HG02885 (cell line): ENCODE measurements around the gene STK26.
A peak's percentile ranks its signal among the peaks of the same experiment; 100 is the strongest.
"Not testable (repeated sequence)": the region's sequence is repeated elsewhere in the genome, so short reads cannot be mapped to it uniquely, and the experiment has no call there.

Experiments
- ATAC-seq: cut with Tn5 transposase; IDR thresholded peaks from one replicate; pipeline ENCODE4 v1.9.1; 2021; ENCODE audit warnings: mild to moderate bottlenecking; ENCODE audit not compliant: unreplicated experiment, poor library complexity

STK26 gene

DNA sequence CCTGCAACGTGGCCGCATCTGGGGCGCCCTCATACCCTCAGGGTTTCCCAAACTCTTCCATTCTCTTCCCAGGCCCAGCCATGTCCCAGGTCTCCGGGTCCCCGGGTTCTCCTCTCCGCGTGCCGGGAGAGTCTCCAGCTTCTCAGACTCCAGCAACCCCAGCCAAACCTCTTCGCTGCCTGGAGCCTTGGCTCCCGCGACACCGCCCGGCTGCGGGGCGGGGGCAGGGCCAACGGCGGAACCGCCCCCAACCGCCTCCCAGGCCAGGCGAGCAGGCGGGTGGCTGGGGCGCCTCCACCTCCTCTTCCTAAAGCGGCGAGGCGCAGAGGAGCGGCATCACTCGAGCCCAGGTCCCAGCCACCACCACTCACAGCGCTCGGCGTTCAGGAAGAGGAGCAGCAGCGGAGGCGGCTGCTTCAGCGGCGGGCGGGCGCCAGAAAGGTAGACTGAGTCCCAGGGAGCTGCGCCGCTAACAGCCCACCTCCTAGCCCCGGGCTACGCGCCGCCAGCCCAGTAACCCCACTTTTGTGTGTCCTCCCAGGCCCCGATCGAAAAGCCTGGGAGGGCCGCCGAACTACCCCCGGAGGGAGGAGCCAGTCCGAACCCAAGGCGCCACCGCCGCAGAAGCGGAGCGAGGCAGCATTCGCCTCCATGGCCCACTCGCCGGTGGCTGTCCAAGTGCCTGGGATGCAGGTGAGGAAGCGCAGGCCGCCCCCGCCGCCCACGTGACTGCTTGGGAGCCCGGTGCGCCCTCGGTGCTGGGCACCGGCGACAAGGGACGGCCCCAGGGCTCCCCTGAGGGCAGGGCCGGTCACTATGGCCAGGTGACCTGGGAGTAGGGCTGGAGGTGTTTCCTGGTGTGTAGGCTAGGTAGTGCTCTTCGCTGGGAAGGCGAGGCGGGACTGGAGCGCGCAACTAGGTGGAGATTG, at the start of gene STK26:
Gene STK26 (plus strand): TSS at position 336 of the 929 bp plus-strand sequence. CDS start 316 bp downstream, at position 652.
- peak; percentile 77 for ATAC-seq

- no peak for ATAC-seq
Measured at GRCh38 chrX:131975851-131976250, 47.3 kb upstream of the STK26 start.

DNA sequence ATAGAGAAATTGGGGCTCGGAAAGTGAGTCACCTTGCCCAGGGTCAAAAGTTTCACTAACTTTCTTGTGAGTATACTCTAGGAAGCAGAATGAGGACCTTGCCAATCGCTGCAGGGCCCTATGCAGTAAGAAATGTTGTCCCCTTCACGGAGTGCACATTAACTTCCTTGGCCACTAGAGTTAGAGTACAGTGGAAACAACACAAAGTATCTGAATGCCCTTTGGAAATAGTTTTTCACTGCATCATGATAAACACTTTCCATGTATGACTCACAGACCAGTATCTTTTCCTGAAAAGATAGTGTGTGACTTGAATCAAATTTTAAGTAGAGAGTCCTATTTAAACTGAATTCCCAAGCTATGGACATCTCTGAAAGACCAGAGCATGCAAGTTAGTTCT, 45.5 kb upstream of the STK26 start:
- ATAC-seq: no peak

- no peak for ATAC-seq
Measured at GRCh38 chrX:131979116-131979515, 44.0 kb upstream of the STK26 start.

DNA sequence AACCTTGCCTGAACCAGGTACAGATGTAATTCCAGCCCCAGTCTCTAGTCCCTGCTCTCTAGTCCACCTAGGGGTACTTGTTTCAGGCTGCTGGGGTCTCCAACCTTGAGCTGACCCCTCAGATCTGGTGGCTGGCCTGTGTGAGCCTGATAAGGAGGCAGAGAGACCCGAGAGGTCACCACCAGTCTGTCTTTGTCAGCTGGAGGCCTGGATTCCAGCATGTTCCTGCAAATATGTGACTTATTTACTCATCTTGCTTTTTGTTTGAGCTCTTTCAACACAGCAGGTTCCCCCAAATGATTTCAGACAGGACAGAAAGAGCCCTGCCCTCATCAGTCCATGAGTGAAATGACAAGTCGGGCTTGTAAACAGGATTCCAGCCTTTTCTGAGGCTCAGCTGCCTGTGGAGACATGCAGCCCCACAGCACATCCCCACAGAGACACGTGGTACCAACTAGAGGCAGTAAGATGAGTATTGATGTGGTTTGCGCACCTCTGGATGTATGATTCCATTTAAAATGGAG, 37.5 kb upstream of the STK26 start:
- ATAC-seq: no peak

- ATAC-seq: peak; percentile 99
Measured at GRCh38 chrX:131987252-131987651, 35.9 kb upstream of the STK26 start.

DNA sequence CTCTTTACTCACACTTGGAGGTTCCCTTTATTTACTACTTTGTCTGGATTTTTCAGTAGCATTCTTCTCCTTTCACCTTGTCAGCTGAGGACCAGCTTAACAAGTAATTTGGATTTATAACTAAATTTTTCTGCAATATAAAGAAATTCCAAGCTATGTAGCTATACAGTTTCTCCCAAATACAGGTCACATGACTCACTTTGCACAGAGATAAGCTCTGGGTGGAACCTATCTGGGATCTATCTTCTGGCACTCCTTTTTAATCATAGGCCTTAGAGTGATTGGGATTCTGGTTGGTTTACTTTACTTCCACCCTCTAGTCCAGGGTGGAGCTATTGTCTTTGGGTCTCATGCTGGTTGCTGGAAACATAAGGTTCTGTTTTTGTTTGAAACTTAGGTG, 34.9 kb upstream of the STK26 start:
- no peak for ATAC-seq

- no peak for ATAC-seq
Measured at GRCh38 chrX:132001127-132001526, 22.0 kb upstream of the STK26 start.

GRCh38 chrX:132004728-132005127, 18.4 kb upstream of the STK26 start:
- no peak for ATAC-seq

GRCh38 chrX:132009350-132009749, 13.8 kb upstream of the STK26 start:
- ATAC-seq: no peak

- not testable (repeated sequence) for ATAC-seq
Measured at GRCh38 chrX:132010213-132010612, 12.9 kb upstream of the STK26 start.

DNA sequence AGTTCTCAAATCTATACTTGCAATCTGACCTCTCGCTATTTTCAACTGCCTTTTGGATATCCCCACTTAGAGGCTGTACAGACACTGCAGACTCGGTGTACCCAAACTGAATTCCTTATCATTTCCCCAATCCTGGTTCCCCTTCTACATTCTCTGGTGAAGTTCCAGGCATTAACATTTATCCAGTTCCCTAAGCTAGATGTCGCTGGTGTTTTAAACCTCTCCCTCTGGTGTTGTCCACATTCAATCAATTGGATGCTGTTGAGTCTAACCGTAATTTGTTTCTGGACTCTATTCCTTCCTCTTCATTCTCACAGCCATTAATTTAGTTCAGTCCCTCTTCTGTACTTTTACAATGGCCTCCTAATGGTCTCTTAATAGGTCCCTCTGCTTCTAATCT, 7.2 kb upstream of the STK26 start:
- ATAC-seq: no peak

DNA sequence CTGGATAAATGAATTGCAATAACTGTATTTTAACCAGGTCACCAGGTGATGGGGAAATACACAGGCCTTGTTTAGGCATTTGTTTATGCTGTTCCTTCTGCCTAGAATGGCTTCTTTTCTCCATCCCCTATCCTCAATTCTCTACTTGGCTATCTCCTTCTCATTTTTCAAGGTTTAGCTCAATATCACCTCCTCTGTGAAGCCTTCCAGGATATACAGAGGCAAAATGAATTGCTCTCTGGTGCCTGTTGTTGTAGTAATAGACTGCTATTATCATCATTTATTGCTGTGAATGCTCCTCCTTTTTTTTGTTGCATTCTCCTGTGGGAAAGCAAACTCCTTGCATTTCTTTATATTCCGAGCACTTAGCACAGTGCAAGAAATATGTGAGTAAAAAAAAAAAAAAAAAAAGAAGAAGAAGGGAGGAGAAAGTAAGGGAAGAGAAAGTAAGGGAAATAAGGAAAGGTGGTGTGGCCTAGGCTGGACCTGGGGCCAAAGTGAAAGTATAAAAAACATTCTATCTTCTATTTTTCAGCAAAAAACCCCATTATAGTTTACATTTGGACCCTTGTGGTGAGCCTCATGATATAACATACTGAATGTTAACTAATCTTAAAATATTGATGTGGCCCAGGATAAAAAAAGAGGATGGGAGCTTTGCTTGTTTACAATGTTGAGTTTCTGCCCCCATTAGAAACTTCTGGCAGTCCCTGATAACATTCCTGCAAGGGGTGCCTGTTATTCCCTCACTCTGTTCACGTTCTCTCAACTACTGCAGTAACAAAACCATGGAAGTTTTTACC, 6.3 kb upstream of the STK26 start:
- ATAC-seq: no peak

DNA sequence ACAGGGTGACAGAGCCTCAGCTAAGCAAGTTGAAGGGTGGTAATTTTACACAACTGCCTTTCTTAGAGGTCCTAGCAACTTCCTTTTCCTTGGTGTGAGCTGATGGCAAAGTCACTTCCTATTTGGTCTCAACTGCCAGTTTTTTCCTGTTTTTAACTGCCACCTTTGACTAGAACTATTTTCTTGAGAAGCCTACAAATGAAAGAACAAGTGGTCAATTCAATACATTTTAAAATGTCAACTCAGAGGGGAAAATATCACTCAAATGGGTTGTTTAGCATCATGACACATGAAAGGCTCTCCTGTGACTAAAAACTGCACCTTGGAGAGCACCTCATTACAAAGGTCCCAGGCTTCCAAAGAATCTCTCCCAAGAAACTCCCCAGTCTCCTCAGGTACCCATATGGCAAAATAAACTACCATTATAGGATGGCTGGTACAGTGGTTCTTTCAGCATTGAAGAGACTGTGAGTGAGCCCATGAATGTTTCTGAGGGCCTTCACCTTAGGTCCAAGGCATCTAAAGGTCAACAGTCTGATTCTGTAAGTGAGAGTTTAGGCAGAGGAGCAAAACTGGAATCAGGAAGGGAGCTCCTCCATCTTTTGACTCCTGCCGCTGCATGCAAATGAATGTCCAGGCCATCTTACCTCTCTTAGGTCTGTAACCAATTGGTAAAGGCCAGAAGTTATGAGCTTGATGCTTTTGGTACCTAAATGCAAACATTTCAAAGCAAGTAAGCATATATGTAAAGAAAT, 5.5 kb upstream of the STK26 start:
- ATAC-seq: no peak

GRCh38 chrX:132022198-132022966, 720 bp upstream of the STK26 start:
- ATAC-seq: peak; percentile 23

DNA sequence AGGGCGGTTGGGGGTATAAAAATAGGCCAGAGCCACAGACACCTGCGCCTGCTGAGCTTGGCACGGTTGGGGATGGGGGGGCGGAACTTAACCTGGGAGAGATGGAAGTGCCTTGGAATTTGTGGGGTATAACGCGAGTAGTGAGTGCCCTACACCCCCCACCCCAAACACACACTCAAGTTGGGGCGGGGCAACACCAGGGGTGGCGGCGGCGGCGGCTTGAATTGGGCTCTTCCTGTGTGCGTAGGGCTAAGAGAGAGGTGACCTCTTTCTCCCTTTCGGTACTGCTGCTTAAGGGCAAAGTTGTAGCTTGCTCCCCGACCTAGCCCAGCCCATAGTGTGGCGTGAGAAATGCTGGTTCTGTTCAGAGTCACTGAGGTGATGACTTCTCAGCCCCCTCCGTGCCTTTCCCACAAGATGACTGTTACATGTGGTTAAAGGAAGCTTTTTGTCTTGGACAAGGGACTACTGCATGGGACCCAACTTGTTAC, 839 bp downstream of the STK26 start:
- ATAC-seq: peak; percentile 65

DNA sequence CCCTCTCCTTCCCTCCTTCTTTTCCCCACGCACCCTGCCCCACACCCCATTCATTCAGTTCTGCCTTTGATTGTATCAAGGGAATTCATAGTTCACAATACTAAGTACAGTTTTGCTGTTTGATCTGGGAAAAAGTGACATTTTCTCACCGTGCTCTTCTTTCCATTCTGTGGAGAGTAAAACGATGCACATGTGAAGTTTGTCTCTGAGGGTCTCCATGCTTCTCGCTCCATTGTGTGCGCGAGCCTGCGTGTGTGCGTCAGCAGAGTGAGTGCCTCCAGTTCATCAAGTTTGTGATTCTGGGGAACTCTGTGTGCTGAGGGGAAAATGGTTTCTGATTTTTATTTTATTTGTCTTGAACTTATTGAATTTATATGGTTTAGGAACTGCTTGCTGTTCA, 1.9 kb downstream of the STK26 start:
- no peak for ATAC-seq

- no peak for ATAC-seq
Measured at GRCh38 chrX:132030264-132030663, 7.2 kb downstream of the STK26 start.

DNA sequence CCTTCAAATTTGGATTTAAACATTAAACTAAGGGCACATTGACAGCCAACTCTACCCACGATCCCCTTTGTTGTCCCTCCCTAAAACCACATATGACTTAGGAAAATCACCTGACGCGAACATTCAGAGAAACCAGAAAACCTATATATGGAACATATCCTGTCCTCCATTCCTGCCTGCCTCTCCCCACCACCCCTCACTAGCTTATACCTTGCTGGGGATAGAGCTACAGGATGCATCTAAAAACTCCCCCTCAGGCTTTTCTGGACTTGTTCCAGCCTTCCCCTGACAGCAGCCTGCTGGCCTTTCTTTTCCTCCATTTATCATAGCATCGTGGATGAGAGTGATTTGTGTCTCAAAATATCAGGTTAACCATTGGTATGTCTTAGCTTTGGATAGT, 8.8 kb downstream of the STK26 start:
- no peak for ATAC-seq
